Neural cell (in vitro differentiated cells): ENCODE results near the gene EGFL8. TPM values are rescaled to one million over a fixed set of nuclear protein-coding genes. Genes with fewer than 3 reads are reported as not detected.

ENCODE experiments used
- H2AFZ ChIP-seq: fragments of 200-600, 300-800 bp; sonication (generic), shearing (Covaris generic); 2 replicates; pipeline ENCODE4 v1.6.0; 2014; ENCODE audit warnings: low read depth, mild to moderate bottlenecking, antibody characterized with exemption, low read length, moderate library complexity
- H3F3A ChIP-seq: fragments of 200-600 bp; shearing (Covaris generic); 2 replicates; pipeline ENCODE4 v1.6.1; 2016; ENCODE audit warnings: mild to moderate bottlenecking, moderate library complexity, mixed read lengths, antibody characterized with exemption, low read length; ENCODE audit not compliant: insufficient read depth, poor library complexity, severe bottlenecking
- H3K27ac ChIP-seq: fragments of 200-600, 300-800 bp; sonication (generic), shearing (Covaris generic); 2 replicates; pipeline ENCODE4 v1.5.1; 2014; ENCODE audit warnings: mild to moderate bottlenecking, low read length, moderate library complexity
- H3K27me3 ChIP-seq: fragments of 300-800, 200-600 bp; sonication (generic), shearing (Covaris generic); 2 replicates; pipeline ENCODE4 v1.6.0; 2014; ENCODE audit warnings: mild to moderate bottlenecking, low read depth, low read length, moderate library complexity; ENCODE audit not compliant: insufficient read depth
- H3K36me3 ChIP-seq: fragments of 300-800, 200-600 bp; sonication (generic), shearing (Covaris generic); 2 replicates; pipeline ENCODE4 v1.5.1; 2014; ENCODE audit warnings: mild to moderate bottlenecking, antibody characterized with exemption, low read length, moderate library complexity; ENCODE audit not compliant: insufficient read depth
- H3K4me2 ChIP-seq: fragments of 300-800, 200-600 bp; sonication (generic), shearing (Covaris generic); 2 replicates; pipeline ENCODE4 v1.6.0; 2014; ENCODE audit warnings: mild to moderate bottlenecking, low read length
- H3K4me3 ChIP-seq: fragments of 300-800, 200-600 bp; sonication (generic), shearing (Covaris generic); 2 replicates; pipeline ENCODE4 v1.5.1; 2014; ENCODE audit warnings: mild to moderate bottlenecking, low read length, moderate library complexity
- H3K79me2 ChIP-seq: fragments of 200-600 bp; shearing (Covaris generic); replicated peaks from 2 replicates; pipeline ENCODE4 v1.6.0; 2014; ENCODE audit warnings: mild to moderate bottlenecking, low read length, moderate library complexity; ENCODE audit not compliant: insufficient read depth
- H3K9ac ChIP-seq: fragments of 300-800, 200-600 bp; sonication (generic), shearing (Covaris generic); 2 replicates; pipeline ENCODE4 v1.6.1; 2016; ENCODE audit warnings: mild to moderate bottlenecking, low read length, mixed read lengths
- H3K9me2 ChIP-seq: fragments of 200-600 bp; shearing (Covaris generic); 2 replicates; pipeline ENCODE4 v1.6.1; 2016; ENCODE audit warnings: mild to moderate bottlenecking, low read length, mixed read lengths; ENCODE audit not compliant: insufficient read depth
- H3K9me3 ChIP-seq: fragments of 200-600, 300-800 bp; sonication (generic), shearing (Covaris generic); 2 replicates; pipeline ENCODE4 v1.6.1; 2016; ENCODE audit warnings: mild to moderate bottlenecking, mixed run types, low read length, moderate library complexity, mixed read lengths
- H4K20me1 ChIP-seq: fragments of 200-600 bp; shearing (Covaris generic); 2 replicates; pipeline ENCODE4 v1.6.1; 2016; ENCODE audit warnings: mild to moderate bottlenecking, mixed run types; ENCODE audit not compliant: insufficient read depth
- CTCF ChIP-seq: fragments of 450-650 bp; IDR thresholded peaks from 2 replicates; pipeline ENCODE4 v1.5.1; 2014; ENCODE audit warnings: antibody characterized with exemption, mild to moderate bottlenecking, moderate library complexity; ENCODE audit not compliant: poor library complexity, severe bottlenecking
- EP300 ChIP-seq: fragments of 450-650 bp; conservative IDR thresholded peaks from 2 replicates; pipeline ENCODE4 v1.6.1; 2014; ENCODE audit warnings: antibody characterized with exemption, mild to moderate bottlenecking, moderate library complexity; ENCODE audit not compliant: poor library complexity, severe bottlenecking
- EZH2 ChIP-seq: fragments of 200-600, 300-800 bp; shearing (Covaris generic), sonication (generic); IDR thresholded peaks from 2 replicates; pipeline ENCODE4 v1.6.1; 2014; ENCODE audit warnings: antibody characterized with exemption, low read length, borderline replicate concordance, mild to moderate bottlenecking; ENCODE audit not compliant: insufficient read depth, poor library complexity, severe bottlenecking
- MXI1 ChIP-seq: fragments of 450-650 bp; conservative IDR thresholded peaks from 2 replicates; pipeline ENCODE4 v1.6.1; 2014; ENCODE audit warnings: antibody characterized with exemption, mild to moderate bottlenecking; ENCODE audit not compliant: poor library complexity, severe bottlenecking
- POLR2AphosphoS5 ChIP-seq: IDR thresholded peaks from 2 replicates; pipeline ENCODE4 v1.6.1; 2012
- RAD21 ChIP-seq: fragments of 450-650 bp; conservative IDR thresholded peaks from 2 replicates; pipeline ENCODE4 v1.6.1; 2014; ENCODE audit warnings: antibody characterized with exemption, mild to moderate bottlenecking, moderate library complexity
- REST ChIP-seq: IDR thresholded peaks from 2 replicates; pipeline ENCODE4 v1.6.1; 2012; ENCODE audit warnings: borderline replicate concordance
- SMC3 ChIP-seq: fragments of 450-650 bp; conservative IDR thresholded peaks from 2 replicates; pipeline ENCODE4 v1.6.1; 2014; ENCODE audit warnings: antibody characterized with exemption, mild to moderate bottlenecking, moderate library complexity; ENCODE audit not compliant: poor library complexity
- TAF1 ChIP-seq: IDR thresholded peaks from 2 replicates; pipeline ENCODE4 v1.6.1; 2012; ENCODE audit warnings: low read depth
- polyA plus RNA-seq: library from polyadenylated mRNA; depleted of rRNA; stranded (reverse); fragments of >200 nt; gene quantifications from 2 replicates; pipeline ENCODE4 v1.2.3, GENCODE V29; 2014

The EGFL8 gene
- polyA plus RNA-seq, 1 donor from 2014 or later = 22.4 TPM

- Histone ChIP-seq H3K79me2 (no peaks in the 10 kb centered on the region), H3K9me3 (no peaks in the 10 kb centered on the region), H3K9ac (no peak overlapping the region), H3F3A (no peaks in the 10 kb centered on the region), H3K27me3 (no peaks in the 10 kb centered on the region), H3K36me3 (no peaks in the 10 kb centered on the region), H4K20me1 (no peaks in the 10 kb centered on the region), H3K4me3 (no peak overlapping the region), H3K27ac (no peak overlapping the region), H3K9me2 (no peaks in the 10 kb centered on the region), H2AFZ (no peak overlapping the region), H3K4me2 (no peak overlapping the region)
- TF ChIP-seq SMC3 (no peak), CTCF (no peak), EZH2 (no peak), REST (no peak), EP300 (no peak), MXI1 (no peak)
These were observed 49.3 kb downstream of the EGFL8 start for GRCh38 chr6:32213649-32214048.

- H2AFZ ChIP-seq = no peak overlapping the region
- H3K9me2 ChIP-seq = no peaks in the 10 kb centered on the region
- TF ChIP-seq EP300 (no peak), SMC3 (no peak), POLR2AphosphoS5 (no peak), EZH2 (no peak), MXI1 (no peak), CTCF (no peak), TAF1 (no peak), REST (no peak), RAD21 (no peak)
- H3K36me3 ChIP-seq = no peaks in the 10 kb centered on the region
- no peak overlapping the region for H3K4me2 ChIP-seq
- no peaks in the 10 kb centered on the region for H3K27me3 ChIP-seq
- no peaks in the 10 kb centered on the region for H3K79me2 ChIP-seq
- H3F3A ChIP-seq = no peaks in the 10 kb centered on the region
- no peaks in the 10 kb centered on the region for H4K20me1 ChIP-seq
- no peak overlapping the region for H3K27ac ChIP-seq
- no peaks in the 10 kb centered on the region for H3K9me3 ChIP-seq
- no peak overlapping the region for H3K9ac ChIP-seq
- no peak overlapping the region for H3K4me3 ChIP-seq
These were observed 49.7 kb downstream of the EGFL8 start for GRCh38 chr6:32214126-32214525.
